A549 (cell line): ENCODE measurements around the gene EHD3. TPM values are rescaled to one million over a fixed set of nuclear protein-coding genes. Genes with fewer than 3 reads are reported as not detected.

Source experiments
- ATAC-seq, 2 experiments: fragments of 200-7000 bp in 1 of 2; fragments of >200 bp in 1 of 2; cut with Nextera tagmentation in 1 of 2; cut with Tn5 transposase in 1 of 2; 3 replicates each; pipeline versions ENCODE4 v1.8.0 to v1.9.1; 2018 to 2020; ENCODE audit warnings: mild to moderate bottlenecking in 1 of 2, moderate library complexity in 1 of 2
- CTCF ChIA-PET: fragments of 300-600 bp; sonication (Branson Sonifier 250); formaldehyde crosslinking; extraction: SDS; loops from one replicate; lab custom pipeline; 2021; ENCODE audit warnings: antibody characterized with exemption, inconsistent platforms; lab: Yijun Ruan, JAX
- POLR2A ChIA-PET: fragments of 350-600 bp; formaldehyde crosslinking; extraction: SDS; loops from one replicate; lab custom pipeline; 2021; ENCODE audit warnings: antibody characterized with exemption, inconsistent platforms; lab: Yijun Ruan, JAX
- DNase-seq, 2 experiments: peaks; one replicate each; pipeline versions ENCODE4 v3.0.0 to v3.0.0-alpha.2; 2011 to 2016; ENCODE audit warnings: low read depth in 1 of 2, low spot score in 1 of 2
- FAIRE-seq: peaks from 2 replicates; lab custom pipeline; 2011; peaks lifted over from hg19 to GRCh38; lab: Jason Lieb, UNC
- H3K27ac ChIP-seq, 2 experiments: fragments of >200 bp; sonication (Bioruptor Twin); formaldehyde crosslinking; 3 replicates each; pipeline ENCODE4 v1.5.1; 2016 to 2017
- H3K4me1 ChIP-seq: fragments of >200 bp; sonication (Bioruptor Twin); formaldehyde crosslinking; 3 replicates; pipeline ENCODE4 v1.6.1; 2016
- H3K4me2 ChIP-seq: fragments of >200 bp; sonication (Bioruptor Twin); formaldehyde crosslinking; 3 replicates; pipeline ENCODE4 v1.6.1; 2016
- H3K4me3 ChIP-seq: fragments of >200 bp; sonication (Bioruptor Twin); formaldehyde crosslinking; 3 replicates; pipeline ENCODE4 v1.5.1; 2016
- H3K9me3 ChIP-seq: fragments of >200 bp; sonication (Bioruptor Twin); formaldehyde crosslinking; 3 replicates; pipeline ENCODE4 v1.6.1; 2016
- CEBPB ChIP-seq, 2 experiments: fragments of >200 bp in 1 of 2; sonication (Bioruptor Twin) in 1 of 2; formaldehyde crosslinking in 1 of 2; IDR thresholded peaks; 2 replicates each; pipeline ENCODE4 v1.6.1; 2012 to 2016
- EP300 ChIP-seq, 2 experiments: fragments of >200 bp; sonication (Bioruptor Twin); formaldehyde crosslinking; IDR thresholded peaks; 2 replicates in 1 of 2; 3 replicates in 1 of 2; pipeline ENCODE4 v1.6.1; 2016 to 2017
- ESRRA ChIP-seq: fragments of 150-350 bp; IDR thresholded peaks from 2 replicates; pipeline ENCODE4 v1.6.1; 2014; ENCODE audit warnings: mild to moderate bottlenecking, low read length, borderline replicate concordance
- FOXS1 ChIP-seq: fragments of 250-450 bp; sonication (Bioruptor Pico); IDR thresholded peaks from 2 replicates; pipeline ENCODE4 v1.5.0; 2020; ENCODE audit warnings: mild to moderate bottlenecking, moderate library complexity
- HDAC2 ChIP-seq: fragments of 200-600 bp; sonication (generic); IDR thresholded peaks from 2 replicates; pipeline ENCODE4 v1.6.1; 2016
- MAZ ChIP-seq: fragments of 150-350 bp; IDR thresholded peaks from 2 replicates; pipeline ENCODE4 v1.6.1; 2014; ENCODE audit warnings: antibody characterized with exemption, low read depth, low read length, borderline replicate concordance
- MYC ChIP-seq: IDR thresholded peaks from 2 replicates; pipeline ENCODE4 v1.6.1; 2012; ENCODE audit warnings: mild to moderate bottlenecking, inconsistent platforms, low read length, improper control_type of control experiment, borderline replicate concordance
- NFE2L2 ChIP-seq: fragments of 150-350 bp; conservative IDR thresholded peaks from 2 replicates; pipeline ENCODE4 v1.6.1; 2014; ENCODE audit warnings: low read length
- POLR2A ChIP-seq: IDR thresholded peaks from 2 replicates; pipeline ENCODE4 v1.6.1; 2012; ENCODE audit warnings: mild to moderate bottlenecking, low read length
- SMC3 ChIP-seq: fragments of >200 bp; sonication (Bioruptor Twin); formaldehyde crosslinking; IDR thresholded peaks from 3 replicates; pipeline ENCODE4 v1.6.1; 2018; ENCODE audit warnings: inconsistent platforms
- SREBF2 ChIP-seq: fragments of 450-650 bp; IDR thresholded peaks from 2 replicates; pipeline ENCODE4 v1.6.1; 2014; ENCODE audit warnings: mild to moderate bottlenecking, moderate library complexity
- ZC3H11A ChIP-seq: fragments of 450-650 bp; IDR thresholded peaks from 2 replicates; pipeline ENCODE4 v1.6.1; 2014; ENCODE audit warnings: antibody characterized with exemption, mild to moderate bottlenecking
- ZSCAN20 ChIP-seq: fragments of 250-450 bp; sonication (Bioruptor Pico); IDR thresholded peaks from 2 replicates; pipeline ENCODE4 v1.8.0; 2022; ENCODE audit warnings: mild to moderate bottlenecking, moderate library complexity
- WGBS: methylation state at CpG from one replicate; pipeline ENCODE4 v1.1.6; 2017; ENCODE audit errors: missing lambda C conversion rate; 5-methylcytosine and 5-hydroxymethylcytosine counted together
- polyA plus RNA-seq, 4 experiments: library from polyadenylated mRNA; depleted of rRNA in 3 of 4; stranded (reverse); fragments of >200 nt; fragmentation: RNase III in 1 of 4; extraction: RNeasy Plus Mini Kit Qiagen cat#74134 plus additional on column Dnase treatment in 1 of 4; gene quantifications; 2 replicates in 3 of 4; 3 replicates in 1 of 4; pipeline ENCODE4 v1.2.3, GENCODE V29; 2011 to 2017
- TF ChIP-seq, protein P1 (sequence below): fragments of 250-450 bp; sonication (Bioruptor Pico); IDR thresholded peaks from 2 replicates; pipeline ENCODE4 v1.5.0; 2020; ENCODE audit warnings: low read depth, mild to moderate bottlenecking, moderate library complexity
- TF ChIP-seq, protein P2 (sequence below): IDR thresholded peaks from 2 replicates; pipeline ENCODE4 v1.6.1; 2012
- TF ChIP-seq, protein P3 (sequence below): IDR thresholded peaks from 2 replicates; pipeline ENCODE4 v1.6.1; 2012
- TF ChIP-seq, protein P4 (sequence below): fragments of 150-350 bp; IDR thresholded peaks from 2 replicates; pipeline ENCODE4 v1.6.1; 2014; ENCODE audit warnings: low read depth, mild to moderate bottlenecking, low read length
- TF ChIP-seq, protein P5 (sequence below): fragments of >200 bp; sonication (Bioruptor Twin); formaldehyde crosslinking; IDR thresholded peaks from 2 replicates; pipeline ENCODE4 v1.6.1; 2016
- TF ChIP-seq, protein P6 (sequence below): fragments of 450-650 bp; IDR thresholded peaks from 2 replicates; pipeline ENCODE4 v1.6.1; 2014; ENCODE audit warnings: antibody characterized with exemption
- TF ChIP-seq, protein P7 (sequence below): fragments of 200-600 bp; sonication (generic); IDR thresholded peaks from 2 replicates; pipeline ENCODE4 v1.6.1; 2016; ENCODE audit warnings: antibody characterized with exemption, mild to moderate bottlenecking, moderate library complexity

Gene EHD3
- polyA plus RNA-seq, 2 of the 4 experiments (the other 2 are of a cell fraction): 8.7 to 10.6 TPM

DNA sequence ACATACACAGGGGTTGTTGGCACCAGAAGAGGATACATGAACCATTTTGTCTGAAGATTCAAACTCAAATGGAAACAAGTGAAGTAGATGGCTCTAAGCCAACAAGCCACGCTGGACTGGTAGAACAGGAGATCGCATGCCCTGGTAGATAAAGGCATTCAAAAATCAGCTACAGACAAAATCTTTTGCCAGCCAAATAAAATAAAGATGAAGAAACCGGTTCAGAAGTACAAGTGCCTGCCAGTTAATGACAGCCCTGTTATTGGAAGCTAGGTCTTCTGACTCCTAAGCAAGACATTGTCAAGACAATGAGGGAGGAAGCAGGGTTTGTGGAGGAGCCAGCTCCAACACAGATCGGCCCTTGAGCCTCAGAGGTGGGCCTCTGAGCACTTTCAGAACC, 52.3 kb downstream of the EHD3 start (continued):
- TF ChIP-seq, protein P1, sequence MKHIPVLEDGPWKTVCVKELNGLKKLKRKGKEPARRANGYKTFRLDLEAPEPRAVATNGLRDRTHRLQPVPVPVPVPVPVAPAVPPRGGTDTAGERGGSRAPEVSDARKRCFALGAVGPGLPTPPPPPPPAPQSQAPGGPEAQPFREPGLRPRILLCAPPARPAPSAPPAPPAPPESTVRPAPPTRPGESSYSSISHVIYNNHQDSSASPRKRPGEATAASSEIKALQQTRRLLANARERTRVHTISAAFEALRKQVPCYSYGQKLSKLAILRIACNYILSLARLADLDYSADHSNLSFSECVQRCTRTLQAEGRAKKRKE: no peak
- no peak for TF ChIP-seq CEBPB (IDR thresholded peaks at IDR 0.05)
- no peak for TF ChIP-seq ZSCAN20
- no peak for TF ChIP-seq FOXS1
- TF ChIP-seq, protein P2, sequence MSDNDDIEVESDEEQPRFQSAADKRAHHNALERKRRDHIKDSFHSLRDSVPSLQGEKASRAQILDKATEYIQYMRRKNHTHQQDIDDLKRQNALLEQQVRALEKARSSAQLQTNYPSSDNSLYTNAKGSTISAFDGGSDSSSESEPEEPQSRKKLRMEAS: no peak

DNA sequence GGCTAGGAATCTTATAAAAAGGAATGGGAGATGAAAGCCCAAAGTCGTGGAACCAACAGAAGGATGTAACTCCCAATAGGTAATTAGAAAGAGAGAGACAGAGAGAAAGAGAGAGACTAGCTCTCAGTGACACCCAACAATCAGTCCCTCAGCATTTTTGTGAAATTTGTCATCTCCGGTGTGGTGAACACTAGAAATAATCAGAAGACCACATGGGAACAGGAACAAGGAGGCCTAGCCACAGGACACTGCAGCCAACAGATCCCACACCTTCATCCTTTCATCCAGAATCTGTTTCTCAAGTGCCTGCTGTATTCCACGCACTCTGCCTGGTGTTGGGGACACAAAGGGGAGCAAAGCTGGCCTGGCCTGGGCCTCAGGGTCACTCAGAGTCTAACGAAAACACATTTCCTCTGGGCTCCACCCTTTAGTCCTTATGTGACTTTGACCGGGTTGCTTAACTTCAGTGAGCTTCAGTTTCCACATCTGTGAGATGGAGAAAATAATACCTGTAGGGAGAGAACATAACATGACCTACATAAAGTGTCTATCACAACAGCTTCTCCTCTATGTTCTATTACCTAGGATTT, 53.1 kb downstream of the EHD3 start:
- no peak for FAIRE-seq
- no peak for ATAC-seq
- Histone ChIP-seq H3K4me2 (no peak overlapping the region), H3K4me1 (no peaks in the 10 kb centered on the region), H3K4me3 (no peak overlapping the region), H3K9me3 (no peaks in the 10 kb centered on the region), H3K27ac (no peak overlapping the region)
- ChIA-PET CTCF (interaction anchor here (0.8 to 1.7 kb wide), 3 partner anchors 17 to 573 kb away, joined by 3 to 7 read pairs (median 3); partner anchors contain the start of gene EHD3), POLR2A (no interaction called here)
- 49% methylated on average over 5 of the region's 5 CpGs for WGBS
- DNase-seq: no peak
- TF ChIP-seq, protein P3, sequence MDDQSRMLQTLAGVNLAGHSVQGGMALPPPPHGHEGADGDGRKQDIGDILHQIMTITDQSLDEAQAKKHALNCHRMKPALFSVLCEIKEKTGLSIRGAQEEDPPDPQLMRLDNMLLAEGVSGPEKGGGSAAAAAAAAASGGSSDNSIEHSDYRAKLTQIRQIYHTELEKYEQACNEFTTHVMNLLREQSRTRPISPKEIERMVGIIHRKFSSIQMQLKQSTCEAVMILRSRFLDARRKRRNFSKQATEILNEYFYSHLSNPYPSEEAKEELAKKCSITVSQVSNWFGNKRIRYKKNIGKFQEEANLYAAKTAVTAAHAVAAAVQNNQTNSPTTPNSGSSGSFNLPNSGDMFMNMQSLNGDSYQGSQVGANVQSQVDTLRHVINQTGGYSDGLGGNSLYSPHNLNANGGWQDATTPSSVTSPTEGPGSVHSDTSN: no peak
- TF ChIP-seq SREBF2 (no peak), HDAC2 (no peak), ESRRA (no peak), MYC (no peak), SMC3 (no peak), NFE2L2 (no peak), EP300 (IDR thresholded peaks at IDR 0.05) (no peak), MAZ (no peak), ZC3H11A (no peak), POLR2A (no peak)
- TF ChIP-seq, protein P4, sequence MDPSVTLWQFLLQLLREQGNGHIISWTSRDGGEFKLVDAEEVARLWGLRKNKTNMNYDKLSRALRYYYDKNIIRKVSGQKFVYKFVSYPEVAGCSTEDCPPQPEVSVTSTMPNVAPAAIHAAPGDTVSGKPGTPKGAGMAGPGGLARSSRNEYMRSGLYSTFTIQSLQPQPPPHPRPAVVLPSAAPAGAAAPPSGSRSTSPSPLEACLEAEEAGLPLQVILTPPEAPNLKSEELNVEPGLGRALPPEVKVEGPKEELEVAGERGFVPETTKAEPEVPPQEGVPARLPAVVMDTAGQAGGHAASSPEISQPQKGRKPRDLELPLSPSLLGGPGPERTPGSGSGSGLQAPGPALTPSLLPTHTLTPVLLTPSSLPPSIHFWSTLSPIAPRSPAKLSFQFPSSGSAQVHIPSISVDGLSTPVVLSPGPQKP: no peak
- TF ChIP-seq, protein P5, sequence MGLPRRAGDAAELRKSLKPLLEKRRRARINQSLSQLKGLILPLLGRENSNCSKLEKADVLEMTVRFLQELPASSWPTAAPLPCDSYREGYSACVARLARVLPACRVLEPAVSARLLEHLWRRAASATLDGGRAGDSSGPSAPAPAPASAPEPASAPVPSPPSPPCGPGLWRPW: no peak
- TF ChIP-seq, protein P1: no peak
- TF ChIP-seq, protein P6, sequence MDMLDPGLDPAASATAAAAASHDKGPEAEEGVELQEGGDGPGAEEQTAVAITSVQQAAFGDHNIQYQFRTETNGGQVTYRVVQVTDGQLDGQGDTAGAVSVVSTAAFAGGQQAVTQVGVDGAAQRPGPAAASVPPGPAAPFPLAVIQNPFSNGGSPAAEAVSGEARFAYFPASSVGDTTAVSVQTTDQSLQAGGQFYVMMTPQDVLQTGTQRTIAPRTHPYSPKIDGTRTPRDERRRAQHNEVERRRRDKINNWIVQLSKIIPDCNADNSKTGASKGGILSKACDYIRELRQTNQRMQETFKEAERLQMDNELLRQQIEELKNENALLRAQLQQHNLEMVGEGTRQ: no peak
- TF ChIP-seq, protein P7, sequence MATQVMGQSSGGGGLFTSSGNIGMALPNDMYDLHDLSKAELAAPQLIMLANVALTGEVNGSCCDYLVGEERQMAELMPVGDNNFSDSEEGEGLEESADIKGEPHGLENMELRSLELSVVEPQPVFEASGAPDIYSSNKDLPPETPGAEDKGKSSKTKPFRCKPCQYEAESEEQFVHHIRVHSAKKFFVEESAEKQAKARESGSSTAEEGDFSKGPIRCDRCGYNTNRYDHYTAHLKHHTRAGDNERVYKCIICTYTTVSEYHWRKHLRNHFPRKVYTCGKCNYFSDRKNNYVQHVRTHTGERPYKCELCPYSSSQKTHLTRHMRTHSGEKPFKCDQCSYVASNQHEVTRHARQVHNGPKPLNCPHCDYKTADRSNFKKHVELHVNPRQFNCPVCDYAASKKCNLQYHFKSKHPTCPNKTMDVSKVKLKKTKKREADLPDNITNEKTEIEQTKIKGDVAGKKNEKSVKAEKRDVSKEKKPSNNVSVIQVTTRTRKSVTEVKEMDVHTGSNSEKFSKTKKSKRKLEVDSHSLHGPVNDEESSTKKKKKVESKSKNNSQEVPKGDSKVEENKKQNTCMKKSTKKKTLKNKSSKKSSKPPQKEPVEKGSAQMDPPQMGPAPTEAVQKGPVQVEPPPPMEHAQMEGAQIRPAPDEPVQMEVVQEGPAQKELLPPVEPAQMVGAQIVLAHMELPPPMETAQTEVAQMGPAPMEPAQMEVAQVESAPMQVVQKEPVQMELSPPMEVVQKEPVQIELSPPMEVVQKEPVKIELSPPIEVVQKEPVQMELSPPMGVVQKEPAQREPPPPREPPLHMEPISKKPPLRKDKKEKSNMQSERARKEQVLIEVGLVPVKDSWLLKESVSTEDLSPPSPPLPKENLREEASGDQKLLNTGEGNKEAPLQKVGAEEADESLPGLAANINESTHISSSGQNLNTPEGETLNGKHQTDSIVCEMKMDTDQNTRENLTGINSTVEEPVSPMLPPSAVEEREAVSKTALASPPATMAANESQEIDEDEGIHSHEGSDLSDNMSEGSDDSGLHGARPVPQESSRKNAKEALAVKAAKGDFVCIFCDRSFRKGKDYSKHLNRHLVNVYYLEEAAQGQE: no peak
